Measurements from ENCODE around the gene C22orf23. TPM values are rescaled to one million over a fixed set of nuclear protein-coding genes. Genes with fewer than 3 reads are reported as not detected.

C22orf23 gene
- total RNA-seq, 1 donor: 0.72 TPM

GRCh38 chr22:37971475-37972434, 18.4 kb upstream of the C22orf23 start:
- H3K4me2 ChIP-seq (ENCODE audit: insufficient read depth, low read length): no peak overlapping the region
- DNase-seq (ENCODE audit: insufficient read length, low spot score, missing footprints): peak; percentile 39
- H3K36me3 ChIP-seq (ENCODE audit: insufficient read depth, low read length): peaks cover 6% of the 10 kb centered on the region
- no peak overlapping the region for H3K27ac ChIP-seq (ENCODE audit: low read depth, low read length)
- no peaks in the 10 kb centered on the region for H3K79me2 ChIP-seq (ENCODE audit: insufficient read depth, low read length)
- H3K27me3 ChIP-seq (ENCODE audit: insufficient read depth, low read length): no peaks in the 10 kb centered on the region
- no peaks in the 10 kb centered on the region for H3K9me3 ChIP-seq (ENCODE audit: low read depth, low read length)
- no peak overlapping the region for H3K4me3 ChIP-seq (ENCODE audit: insufficient read depth, low read length)
- no peak for TF ChIP-seq CTCF (IDR thresholded peaks at IDR 0.05; ENCODE audit: extremely low read depth, low read depth, low read length)
- H2AFZ ChIP-seq (ENCODE audit: low read length): no peak overlapping the region
- peaks cover 4% of the 10 kb centered on the region for H4K20me1 ChIP-seq (ENCODE audit: insufficient read depth, low read length)
- no peaks in the 10 kb centered on the region for H3K4me1 ChIP-seq (ENCODE audit: insufficient read depth, low read length)

- Histone ChIP-seq H3K36me3 (ENCODE audit: insufficient read depth, low read length) (peaks cover 7% of the 10 kb centered on the region), H3K79me2 (ENCODE audit: insufficient read depth, low read length) (peaks cover under 1% of the 10 kb centered on the region), H4K20me1 (ENCODE audit: insufficient read depth, low read length) (peaks cover 11% of the 10 kb centered on the region), H3K4me3 (ENCODE audit: insufficient read depth, low read length) (no peak overlapping the region), H3K4me1 (ENCODE audit: insufficient read depth, low read length) (peaks cover 4% of the 10 kb centered on the region), H3K9me3 (ENCODE audit: low read depth, low read length) (no peaks in the 10 kb centered on the region), H3K27me3 (ENCODE audit: insufficient read depth, low read length) (no peaks in the 10 kb centered on the region), H3K4me2 (ENCODE audit: insufficient read depth, low read length) (no peak overlapping the region), H2AFZ (ENCODE audit: low read length) (no peak overlapping the region), H3K27ac (ENCODE audit: low read depth, low read length) (no peak overlapping the region)
- DNase-seq (ENCODE audit: insufficient read length, low spot score, missing footprints): peak; percentile 68
- TF ChIP-seq CTCF (IDR thresholded peaks at IDR 0.05; ENCODE audit: extremely low read depth, low read depth, low read length): no peak
Observed at GRCh38 chr22:37970864-37971263, 17.5 kb upstream of the C22orf23 start.

- Histone ChIP-seq H3K27ac (ENCODE audit: low read depth, low read length) (no peak overlapping the region), H2AFZ (ENCODE audit: low read length) (no peak overlapping the region), H3K79me2 (ENCODE audit: insufficient read depth, low read length) (peaks cover 3% of the 10 kb centered on the region), H3K4me2 (ENCODE audit: insufficient read depth, low read length) (no peak overlapping the region), H3K9me3 (ENCODE audit: low read depth, low read length) (no peaks in the 10 kb centered on the region), H3K36me3 (ENCODE audit: insufficient read depth, low read length) (peaks cover 7% of the 10 kb centered on the region), H3K27me3 (ENCODE audit: insufficient read depth, low read length) (no peaks in the 10 kb centered on the region), H3K4me3 (ENCODE audit: insufficient read depth, low read length) (no peak overlapping the region), H3K4me1 (ENCODE audit: insufficient read depth, low read length) (peaks cover 11% of the 10 kb centered on the region), H4K20me1 (ENCODE audit: insufficient read depth, low read length) (peaks cover 22% of the 10 kb centered on the region)
- TF ChIP-seq CTCF (IDR thresholded peaks at IDR 0.05; ENCODE audit: extremely low read depth, low read depth, low read length): no peak
- DNase-seq (ENCODE audit: insufficient read length, low spot score, missing footprints): peak; percentile 65
Observed at GRCh38 chr22:37968452-37969251, 15.3 kb upstream of the C22orf23 start.

Measured in osteoblast (primary cell).